ENCODE results near the gene PWWP2B.
A peak's percentile ranks its signal among the peaks of the same experiment; 100 is the strongest.
"Not testable (repeated sequence)": the region's sequence is repeated elsewhere in the genome, so short reads cannot be mapped to it uniquely, and the experiment has no call there.

Gene PWWP2B

GRCh38 chr10:132431537-132432175 lies 34.7 kb downstream of the PWWP2B start:
- H3K27ac Mint-ChIP-seq, result no peak overlapping the region

DNA sequence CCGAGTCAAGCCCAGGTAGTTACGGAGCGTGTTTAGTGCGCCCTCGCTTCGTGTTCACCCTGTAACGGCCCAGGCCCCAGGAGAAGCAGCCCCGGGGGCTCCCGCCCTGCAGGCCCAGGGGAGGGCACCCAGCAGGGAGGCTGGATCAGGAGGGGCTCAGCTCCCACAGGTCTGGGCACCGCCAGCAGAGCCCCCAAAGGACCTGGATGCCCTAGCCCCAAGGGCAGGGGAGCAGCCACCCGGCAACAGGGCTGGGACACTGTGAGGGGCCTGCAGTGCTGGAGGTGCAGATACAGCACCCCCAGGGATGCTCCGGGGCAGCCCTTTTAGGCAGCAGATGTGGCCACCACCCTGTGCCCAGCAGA lies 35.2 kb downstream of the PWWP2B start:
- no peak for ATAC-seq
- H3K27ac Mint-ChIP-seq, result no peak overlapping the region
- no peak for DNase-seq (ENCODE audit: low spot score in 2 of 2)
- H3K9me3 Mint-ChIP-seq, result no peaks in the 10 kb centered on the region
- no peak overlapping the region for H3K4me3 Mint-ChIP-seq
- H3K36me3 Mint-ChIP-seq, result no peaks in the 10 kb centered on the region
- peaks cover 9% of the 10 kb centered on the region for H3K4me1 Mint-ChIP-seq

More at GRCh38 chr10:132431537-132432175, 34.7 kb downstream of the PWWP2B start:
- no peak for DNase-seq (ENCODE audit: low spot score in 2 of 2)
- Mint-ChIP-seq H3K36me3 (no peaks in the 10 kb centered on the region), H3K4me1 (peaks cover 9% of the 10 kb centered on the region), H3K9me3 (no peaks in the 10 kb centered on the region), H3K4me3 (no peak overlapping the region)
- ATAC-seq, result no peak

- no peaks in the 10 kb centered on the region for H3K36me3 Mint-ChIP-seq
- ATAC-seq (no peak), DNase-seq (ENCODE audit: low spot score in 2 of 2) (no peak)
- no peaks in the 10 kb centered on the region for H3K9me3 Mint-ChIP-seq
- peak overlapping the region; percentile 29 for H3K27ac Mint-ChIP-seq
- H3K4me3 Mint-ChIP-seq, result no peak overlapping the region
- H3K4me1 Mint-ChIP-seq, result peaks cover 9% of the 10 kb centered on the region
Measured at GRCh38 chr10:132433671-132434340, 36.8 kb downstream of the PWWP2B start.

GRCh38 chr10:132434405-132435005 lies 37.5 kb downstream of the PWWP2B start:
- peaks cover 9% of the 10 kb centered on the region for H3K4me1 Mint-ChIP-seq
- H3K27ac Mint-ChIP-seq, result peak overlapping the region; percentile 29
- H3K4me3 Mint-ChIP-seq, result no peak overlapping the region
- no peaks in the 10 kb centered on the region for H3K9me3 Mint-ChIP-seq
- DNase-seq (ENCODE audit: low spot score in 2 of 2) (peak in 1 of 2 donors; percentile 24), ATAC-seq (no peak)
- H3K36me3 Mint-ChIP-seq, result no peaks in the 10 kb centered on the region

- not testable (repeated sequence) for ATAC-seq; H3K36me3 Mint-ChIP-seq; DNase-seq (ENCODE audit: low spot score in 2 of 2); H3K4me1 Mint-ChIP-seq; H3K9me3 Mint-ChIP-seq; H3K27ac Mint-ChIP-seq; H3K4me3 Mint-ChIP-seq
Measured at GRCh38 chr10:132435320-132435719, 38.3 kb downstream of the PWWP2B start.

DNA sequence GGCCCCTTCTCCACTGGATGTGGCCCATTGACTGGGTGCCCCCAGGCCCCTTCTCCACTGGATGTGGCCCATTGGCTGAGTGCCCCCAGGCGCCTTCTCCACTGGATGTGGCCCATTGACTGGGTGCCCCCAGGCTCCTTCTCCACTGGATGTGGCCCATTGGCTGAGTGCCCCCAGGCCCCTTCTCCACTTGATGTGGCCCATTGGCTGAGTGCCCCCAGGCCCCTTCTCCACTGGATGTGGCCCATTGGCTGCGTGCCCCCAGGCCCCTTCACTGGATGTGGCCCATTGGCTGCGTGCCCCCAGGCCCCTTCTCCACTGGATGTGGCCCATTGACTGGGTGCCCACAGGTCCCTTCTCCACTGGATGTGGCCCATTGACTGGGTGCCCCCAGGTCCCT lies 39.1 kb downstream of the PWWP2B start:
- not testable (repeated sequence) for H3K9me3 Mint-ChIP-seq

GRCh38 chr10:132436861-132437410 lies 39.9 kb downstream of the PWWP2B start:
- Mint-ChIP-seq H3K4me1 (peaks cover 3% of the 10 kb centered on the region), H3K9me3 (no peaks in the 10 kb centered on the region), H3K27ac (no peak overlapping the region), H3K36me3 (no peaks in the 10 kb centered on the region), H3K4me3 (no peak overlapping the region)
- DNase-seq (ENCODE audit: low spot score in 2 of 2) (no peak), ATAC-seq (no peak)

More for the DNA sequence above, 39.1 kb downstream of the PWWP2B start:
- DNase-seq (ENCODE audit: low spot score in 2 of 2); H3K36me3 Mint-ChIP-seq; H3K27ac Mint-ChIP-seq; H3K4me1 Mint-ChIP-seq; ATAC-seq; H3K4me3 Mint-ChIP-seq: not testable (repeated sequence)

DNA sequence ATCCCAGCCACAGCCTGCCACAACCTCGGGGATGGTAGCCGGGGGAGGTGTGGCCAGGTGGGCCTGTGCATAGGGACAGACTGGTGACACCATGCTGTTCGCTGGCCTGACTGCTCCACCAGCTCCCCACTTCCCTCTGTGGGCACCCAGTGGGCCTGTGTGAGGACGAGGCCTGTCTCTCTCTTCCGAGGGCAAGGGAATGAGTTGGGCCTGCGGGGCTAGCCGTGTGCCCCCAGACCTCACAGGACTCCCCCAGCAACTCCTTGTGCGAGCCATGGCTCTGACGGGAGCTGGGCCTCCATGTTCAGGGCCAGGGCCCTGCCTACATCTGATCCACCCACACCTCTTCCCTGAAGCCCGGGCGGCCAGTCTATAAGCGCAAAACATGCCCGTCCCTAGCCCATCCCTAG lies 40.5 kb downstream of the PWWP2B start:
- ATAC-seq (no peak), DNase-seq (ENCODE audit: low spot score in 2 of 2) (no peak)
- Mint-ChIP-seq H3K27ac (no peak overlapping the region), H3K9me3 (no peaks in the 10 kb centered on the region), H3K36me3 (no peaks in the 10 kb centered on the region), H3K4me1 (peaks cover 7% of the 10 kb centered on the region), H3K4me3 (no peak overlapping the region)

GRCh38 chr10:132438091-132439024 lies 41.4 kb downstream of the PWWP2B start:
- H3K9me3 Mint-ChIP-seq, result no peaks in the 10 kb centered on the region
- DNase-seq (ENCODE audit: low spot score in 2 of 2) (no peak), ATAC-seq (no peak)
- no peaks in the 10 kb centered on the region for H3K36me3 Mint-ChIP-seq
- H3K4me1 Mint-ChIP-seq, result peaks cover 7% of the 10 kb centered on the region
- no peak overlapping the region for H3K4me3 Mint-ChIP-seq
- peak overlapping the region; percentile 74 for H3K27ac Mint-ChIP-seq

DNA sequence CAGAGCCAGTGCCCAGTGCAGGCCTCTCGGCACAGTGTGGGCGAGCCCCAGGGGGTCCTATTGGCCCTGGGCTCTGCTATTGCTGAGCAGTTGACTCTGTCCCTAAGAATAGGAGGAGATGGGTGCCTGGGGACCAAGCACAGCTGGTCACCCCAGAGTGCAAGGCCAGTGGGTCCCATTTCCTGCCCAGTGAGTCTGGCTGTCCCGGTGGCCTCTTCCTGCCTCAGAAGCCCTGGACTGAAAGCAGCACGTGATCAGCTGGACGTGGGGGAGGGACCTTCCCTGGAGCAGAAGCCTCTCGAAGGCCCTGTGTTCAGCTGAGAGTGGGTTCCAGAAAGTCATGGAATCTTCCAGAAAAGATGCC lies 42.0 kb downstream of the PWWP2B start:
- H3K9me3 Mint-ChIP-seq, result no peaks in the 10 kb centered on the region
- DNase-seq (ENCODE audit: low spot score in 2 of 2) (no peak), ATAC-seq (no peak)
- no peaks in the 10 kb centered on the region for H3K36me3 Mint-ChIP-seq
- H3K27ac Mint-ChIP-seq, result peak overlapping the region; percentile 74
- no peak overlapping the region for H3K4me3 Mint-ChIP-seq
- H3K4me1 Mint-ChIP-seq, result peaks cover 8% of the 10 kb centered on the region

- Mint-ChIP-seq H3K36me3 (no peaks in the 10 kb centered on the region), H3K4me3 (no peak overlapping the region), H3K4me1 (peaks cover 14% of the 10 kb centered on the region), H3K27ac (no peak overlapping the region), H3K9me3 (no peaks in the 10 kb centered on the region)
- ATAC-seq, result no peak
- DNase-seq (ENCODE audit: low spot score in 2 of 2), result no peak
Measured at GRCh38 chr10:132439424-132440163, 42.6 kb downstream of the PWWP2B start.

DNA sequence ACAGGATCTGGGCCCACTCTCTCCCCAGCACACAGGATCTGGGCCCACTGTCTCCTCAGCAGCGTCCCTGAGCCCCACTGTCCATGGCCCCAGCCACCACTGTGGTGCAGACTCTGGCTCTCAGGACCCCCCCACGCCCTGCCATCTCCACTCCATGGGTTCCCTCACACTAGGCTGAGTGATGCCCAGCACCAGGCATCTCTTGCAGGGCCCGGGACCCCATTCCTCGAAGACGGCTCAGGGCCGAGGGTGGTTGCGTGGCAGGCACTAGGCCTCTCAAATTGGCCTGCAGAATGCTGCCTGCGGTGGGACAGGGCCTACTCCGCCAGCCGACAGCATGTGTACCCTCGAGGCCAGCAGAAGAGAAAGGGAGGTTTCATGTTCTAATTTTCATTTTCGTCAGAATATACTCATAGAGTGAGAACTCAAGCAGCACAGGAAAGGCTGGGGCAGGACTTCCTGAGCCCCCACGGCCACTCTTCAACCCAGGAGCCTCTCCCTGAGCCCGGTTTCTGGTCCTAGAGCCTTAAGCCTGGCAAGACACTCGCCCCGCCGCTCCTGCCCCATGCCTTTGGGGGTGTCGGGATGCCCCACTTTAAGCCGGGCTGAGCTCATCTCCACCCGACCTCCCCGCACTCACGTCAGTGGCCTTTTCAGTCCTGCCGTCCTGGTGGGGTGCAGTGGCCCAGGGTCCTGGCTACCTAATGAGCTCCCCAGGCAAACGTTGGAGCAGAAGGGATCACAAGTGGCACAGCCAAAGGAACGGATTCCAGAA lies 44.0 kb downstream of the PWWP2B start:
- ATAC-seq (no peak), DNase-seq (ENCODE audit: low spot score in 2 of 2) (no peak)
- Mint-ChIP-seq H3K9me3 (no peaks in the 10 kb centered on the region), H3K27ac (peak overlapping the region; percentile 79), H3K36me3 (no peaks in the 10 kb centered on the region), H3K4me1 (peaks cover 24% of the 10 kb centered on the region), H3K4me3 (no peak overlapping the region)

DNA sequence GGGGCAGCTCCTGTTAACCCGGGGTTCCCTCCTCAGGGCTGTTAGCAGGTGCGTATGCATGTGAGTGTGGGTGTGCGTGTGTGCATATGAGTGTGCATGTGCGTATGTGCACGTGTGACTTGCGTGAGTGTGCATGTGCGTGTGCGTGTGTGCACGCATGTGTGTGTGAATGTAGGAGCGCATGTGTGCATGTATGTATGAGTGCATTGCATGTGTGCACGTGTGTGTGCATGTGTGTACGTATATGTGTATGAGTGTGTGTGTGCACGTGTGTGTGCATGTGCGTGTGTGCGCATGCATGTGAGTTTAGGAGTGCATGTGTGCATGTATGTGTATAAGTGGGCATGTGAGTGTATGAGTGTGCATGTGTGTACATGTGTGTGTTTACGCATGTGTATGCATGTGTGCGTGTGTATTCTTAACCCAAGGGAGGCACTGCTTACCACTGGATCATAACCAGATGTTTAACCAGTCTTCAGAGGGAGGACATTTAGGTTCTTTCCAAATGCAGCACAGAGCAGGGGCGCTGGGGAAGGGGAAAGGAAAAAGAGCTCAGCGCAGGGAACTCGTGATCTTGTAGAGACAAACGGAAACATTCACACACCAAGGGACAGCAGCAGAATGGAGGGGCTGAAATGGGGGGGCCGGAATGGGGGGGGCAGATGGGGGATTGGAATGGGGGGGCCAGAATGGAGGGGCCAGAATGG lies 45.0 kb downstream of the PWWP2B start:
- H3K36me3 Mint-ChIP-seq, result no peaks in the 10 kb centered on the region
- H3K27ac Mint-ChIP-seq, result peak overlapping the region; percentile 38
- H3K4me1 Mint-ChIP-seq, result peaks cover 33% of the 10 kb centered on the region
- no peaks in the 10 kb centered on the region for H3K9me3 Mint-ChIP-seq
- ATAC-seq, result no peak
- DNase-seq (ENCODE audit: low spot score in 2 of 2), result no peak
- H3K4me3 Mint-ChIP-seq, result no peak overlapping the region

Measured in stimulated activated effector memory CD8-positive, alpha-beta T cell treated with anti-CD3 and anti-CD28 coated beads, Interleukin-12 subunit alpha, Interleukin-12 subunit beta, amount 100 ng/mL, for 72 hours (primary cell).